CD14-positive monocyte (primary cell): ENCODE results near the gene GALNT18. TPM values are rescaled to one million over a fixed set of nuclear protein-coding genes. Genes with fewer than 3 reads are reported as not detected.

Source experiments
- DNase-seq, 3 donors: peaks; one replicate each; pipeline ENCODE4 v3.0.0-alpha.2; 2011 to 2022
- H2AFZ ChIP-seq: 2 replicates; pipeline ENCODE4 v1.6.0; 2012; ENCODE audit warnings: mild to moderate bottlenecking, low read depth, low read length, inconsistent platforms; ENCODE audit not compliant: insufficient read depth, poor library complexity, severe bottlenecking
- H3K27ac ChIP-seq, 2 donors: 1 replicate in 1 of 2; 2 replicates in 1 of 2; pipeline ENCODE4 v1.5.1; 2012 to 2013; ENCODE audit warnings: low read length in 2 of 2, control low read depth in 1 of 2, inconsistent platforms in 1 of 2, low read depth in 1 of 2, mild to moderate bottlenecking in 1 of 2
- H3K27me3 ChIP-seq, 2 donors: one replicate each; pipeline versions ENCODE4 v1.6.0 to v1.6.1; 2011 to 2013; ENCODE audit warnings: low read length in 2 of 2; ENCODE audit not compliant: control insufficient read depth in 2 of 2, insufficient read depth in 2 of 2
- H3K36me3 ChIP-seq, 2 donors: replicated peaks in 1 of 2; 1 replicate in 1 of 2; 2 replicates in 1 of 2; pipeline versions ENCODE4 v1.5.1 to v1.6.1; 2012 to 2013; ENCODE audit warnings: low read length in 2 of 2, control low read depth in 1 of 2, inconsistent platforms in 1 of 2, mild to moderate bottlenecking in 1 of 2; ENCODE audit not compliant: insufficient read depth in 2 of 2, control insufficient read depth in 1 of 2
- H3K4me1 ChIP-seq, 2 donors: 1 replicate in 1 of 2; 2 replicates in 1 of 2; pipeline versions ENCODE4 v1.5.1 to v1.6.1; 2012 to 2013; ENCODE audit warnings: low read length in 2 of 2, control low read depth in 1 of 2, inconsistent platforms in 1 of 2, mild to moderate bottlenecking in 1 of 2, moderate library complexity in 1 of 2; ENCODE audit not compliant: insufficient read depth in 2 of 2, control insufficient read depth in 1 of 2
- H3K4me2 ChIP-seq: replicated peaks from 2 replicates; pipeline ENCODE3; 2012; ENCODE audit warnings: low read length, moderate library complexity, mild to moderate bottlenecking; ENCODE audit not compliant: poor library complexity, severe bottlenecking; ENCODE audit errors: extremely low read depth
- H3K4me3 ChIP-seq, 3 experiments: fragments of 200-600 bp in 1 of 3; sonication (generic) in 1 of 3; replicated peaks in 1 of 3; 1 replicate in 2 of 3; 2 replicates in 1 of 3; pipeline ENCODE4 v1.5.1; 2011 to 2013; ENCODE audit warnings: low read length in 3 of 3, mild to moderate bottlenecking in 3 of 3, control low read depth in 2 of 3, low read depth in 2 of 3, inconsistent platforms in 1 of 3, moderate library complexity in 1 of 3
- H3K79me2 ChIP-seq: 2 replicates; pipeline ENCODE4 v1.6.0; 2012; ENCODE audit warnings: mild to moderate bottlenecking, control low read depth, inconsistent platforms, low read length, moderate library complexity; ENCODE audit not compliant: insufficient read depth
- H3K9ac ChIP-seq: 2 replicates; pipeline ENCODE4 v1.6.0; 2017; ENCODE audit warnings: low read length, mild to moderate bottlenecking; ENCODE audit not compliant: insufficient read depth, poor library complexity, severe bottlenecking
- H3K9me3 ChIP-seq, 2 donors: replicated peaks in 1 of 2; 1 replicate in 1 of 2; 2 replicates in 1 of 2; pipeline versions ENCODE4 v1.5.1 to v1.6.1; 2012 to 2013; ENCODE audit warnings: low read length in 2 of 2, control low read depth in 1 of 2; ENCODE audit not compliant: control insufficient read depth in 1 of 2, insufficient read depth in 1 of 2
- H4K20me1 ChIP-seq: 2 replicates; pipeline ENCODE4 v1.6.0; 2012; ENCODE audit warnings: mild to moderate bottlenecking, low read length, control low read depth, moderate library complexity; ENCODE audit not compliant: insufficient read depth
- H3K27ac Mint-ChIP-seq, 7 donors: one replicate each; pipeline ENCODE4 v1.8.0; 2020; ENCODE audit warnings: mild to moderate bottlenecking in 7 of 7, mixed read lengths in 7 of 7, moderate library complexity in 6 of 7, inconsistent platforms in 2 of 7
- H3K27me3 Mint-ChIP-seq, 3 donors: one replicate each; pipeline ENCODE4 v1.8.0; 2021 to 2022; ENCODE audit warnings: low read depth in 3 of 3, mild to moderate bottlenecking in 3 of 3, mixed read lengths in 3 of 3, moderate library complexity in 3 of 3, inconsistent platforms in 1 of 3
- H3K36me3 Mint-ChIP-seq, 2 donors: one replicate each; pipeline ENCODE4 v1.8.0; 2020; ENCODE audit warnings: mixed read lengths in 2 of 2, inconsistent platforms in 1 of 2, mild to moderate bottlenecking in 1 of 2
- H3K4me1 Mint-ChIP-seq: one replicate; pipeline ENCODE4 v1.8.0; 2020; ENCODE audit warnings: mild to moderate bottlenecking, mixed read lengths
- H3K4me3 Mint-ChIP-seq, 2 donors: one replicate each; pipeline ENCODE4 v1.8.0; 2020; ENCODE audit warnings: mild to moderate bottlenecking in 2 of 2, mixed read lengths in 2 of 2, moderate library complexity in 1 of 2
- H3K9me3 Mint-ChIP-seq, 7 donors: one replicate each; pipeline ENCODE4 v1.8.0; 2020 to 2022; ENCODE audit warnings: mixed read lengths in 7 of 7, mild to moderate bottlenecking in 6 of 7, moderate library complexity in 6 of 7, inconsistent platforms in 2 of 7
- WGBS: methylation state at CpG from one replicate; pipeline ENCODE4 v1.1.5; 2013; ENCODE audit warnings: missing lambda C conversion rate; ENCODE audit not compliant: insufficient coverage; 5-methylcytosine and 5-hydroxymethylcytosine counted together
- intact Hi-C, 2 donors: fragments of 100-400 bp; cut with micrococcal nuclease; formaldehyde crosslinking; loops; one replicate each; pipeline versions ENCODE4 v1.15.0 to v1.15.1; 2023
- polyA plus RNA-seq, 3 donors: library from polyadenylated mRNA; depleted of rRNA in 1 of 3; unstranded in 2 of 3; stranded (reverse) in 1 of 3; fragments of 300-500 nt in 2 of 3; fragments of >200 nt in 1 of 3; fragmentation: Illumina TruSeq in 2 of 3; gene quantifications; 1 replicate in 2 of 3; 2 replicates in 1 of 3; pipeline ENCODE4 v1.2.3, GENCODE V29; 2012 to 2021
- TF ChIP-seq, protein P1 (sequence below): fragments of 200-600 bp; IDR thresholded peaks from one replicate; pipeline ENCODE4 v1.8.0; 2022; ENCODE audit warnings: antibody characterized with exemption, mild to moderate bottlenecking

Gene GALNT18
- polyA plus RNA-seq, 3 donors = not detected

DNA sequence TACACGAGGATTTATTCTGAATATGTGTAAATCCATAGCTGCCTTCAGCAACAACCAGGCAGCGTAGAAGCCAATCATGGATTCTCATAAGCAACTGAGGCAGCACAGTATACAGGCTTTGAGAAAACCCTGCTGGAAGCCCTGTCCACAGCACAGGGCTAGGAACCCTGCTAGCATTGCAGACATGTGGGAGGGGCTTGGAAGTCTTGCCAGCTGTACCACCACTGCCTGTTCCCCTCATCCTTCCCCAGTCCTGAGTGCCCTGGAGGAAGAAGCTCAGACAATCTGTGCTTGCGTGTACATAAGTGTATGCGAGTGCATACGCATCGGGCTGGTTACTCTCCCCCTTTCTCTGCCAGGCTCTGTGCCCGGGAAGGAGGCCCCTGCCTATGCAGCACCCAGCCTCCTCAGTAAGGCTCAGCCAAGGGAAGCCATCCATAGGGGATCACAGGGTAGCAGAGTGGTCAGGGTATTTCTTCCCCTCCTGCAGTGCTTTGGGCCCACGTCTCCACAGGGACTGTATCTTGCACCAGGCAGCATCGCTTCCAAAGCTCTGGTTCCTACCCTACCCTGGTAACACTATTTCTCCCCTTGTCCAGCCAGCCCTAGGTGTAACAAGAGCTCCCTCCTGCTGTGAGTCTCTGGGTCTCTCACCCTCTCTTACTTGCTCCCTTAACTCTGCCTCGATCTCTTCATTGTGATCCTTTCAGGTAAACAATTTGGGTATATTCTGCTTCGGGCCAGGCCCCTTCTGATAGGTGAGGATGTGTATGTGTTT, 90.5 kb downstream of the GALNT18 start:
- no peaks in the 10 kb centered on the region for H3K4me1 ChIP-seq
- TF ChIP-seq, protein P1, sequence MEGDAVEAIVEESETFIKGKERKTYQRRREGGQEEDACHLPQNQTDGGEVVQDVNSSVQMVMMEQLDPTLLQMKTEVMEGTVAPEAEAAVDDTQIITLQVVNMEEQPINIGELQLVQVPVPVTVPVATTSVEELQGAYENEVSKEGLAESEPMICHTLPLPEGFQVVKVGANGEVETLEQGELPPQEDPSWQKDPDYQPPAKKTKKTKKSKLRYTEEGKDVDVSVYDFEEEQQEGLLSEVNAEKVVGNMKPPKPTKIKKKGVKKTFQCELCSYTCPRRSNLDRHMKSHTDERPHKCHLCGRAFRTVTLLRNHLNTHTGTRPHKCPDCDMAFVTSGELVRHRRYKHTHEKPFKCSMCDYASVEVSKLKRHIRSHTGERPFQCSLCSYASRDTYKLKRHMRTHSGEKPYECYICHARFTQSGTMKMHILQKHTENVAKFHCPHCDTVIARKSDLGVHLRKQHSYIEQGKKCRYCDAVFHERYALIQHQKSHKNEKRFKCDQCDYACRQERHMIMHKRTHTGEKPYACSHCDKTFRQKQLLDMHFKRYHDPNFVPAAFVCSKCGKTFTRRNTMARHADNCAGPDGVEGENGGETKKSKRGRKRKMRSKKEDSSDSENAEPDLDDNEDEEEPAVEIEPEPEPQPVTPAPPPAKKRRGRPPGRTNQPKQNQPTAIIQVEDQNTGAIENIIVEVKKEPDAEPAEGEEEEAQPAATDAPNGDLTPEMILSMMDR = no peak
- Mint-ChIP-seq H3K27me3 (peaks cover 0 to 3% (median 0%) of the 10 kb centered on the region in 3 donors), H3K36me3 (no peaks in the 10 kb centered on the region), H3K4me3 (no peak overlapping the region), H3K4me1 (no peaks in the 10 kb centered on the region), H3K9me3 (peaks cover 0 to 5% (median 0%) of the 10 kb centered on the region in 7 donors), H3K27ac (no peak overlapping the region)
- WGBS = 97% methylated on average over 6 of the region's 11 CpGs
- no peaks in the 10 kb centered on the region for H3K27me3 ChIP-seq
- no peak overlapping the region for H3K27ac ChIP-seq
- no peak overlapping the region for H3K4me2 ChIP-seq
- DNase-seq = no peak
- H4K20me1 ChIP-seq = no peaks in the 10 kb centered on the region
- intact Hi-C loops = no loop called here
- no peak overlapping the region for H2AFZ ChIP-seq
- no peaks in the 10 kb centered on the region for H3K79me2 ChIP-seq
- no peaks in the 10 kb centered on the region for H3K9me3 ChIP-seq
- no peaks in the 10 kb centered on the region for H3K36me3 ChIP-seq
- H3K9ac ChIP-seq = no peak overlapping the region
- no peak overlapping the region for H3K4me3 ChIP-seq

DNA sequence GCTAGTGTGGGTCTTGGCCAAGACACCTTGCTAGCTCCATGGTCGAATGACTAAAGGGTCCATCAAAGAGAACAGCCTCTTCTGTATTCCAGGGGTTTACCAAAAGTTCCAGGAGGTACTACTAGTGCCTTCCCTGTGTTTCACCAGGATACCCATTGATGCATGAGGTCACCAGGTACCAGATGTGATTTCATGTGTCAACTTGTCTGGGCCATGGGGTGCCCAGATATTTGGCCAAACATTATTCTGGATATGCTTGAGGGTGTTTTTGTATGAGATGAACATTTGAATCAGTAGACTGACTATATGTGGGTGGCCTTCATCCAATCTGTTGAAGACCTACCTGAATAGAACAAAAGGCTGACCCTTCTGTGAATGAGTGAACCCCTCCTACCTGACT, 92.8 kb downstream of the GALNT18 start:
- Histone ChIP-seq H3K27ac (no peak overlapping the region), H3K36me3 (no peaks in the 10 kb centered on the region), H3K79me2 (no peaks in the 10 kb centered on the region), H3K9ac (no peak overlapping the region), H2AFZ (no peak overlapping the region), H3K27me3 (no peaks in the 10 kb centered on the region), H3K9me3 (no peaks in the 10 kb centered on the region), H3K4me1 (no peaks in the 10 kb centered on the region), H4K20me1 (no peaks in the 10 kb centered on the region), H3K4me2 (no peak overlapping the region), H3K4me3 (no peak overlapping the region)
- intact Hi-C loops = no loop called here
- WGBS = 100% methylated on average over 1 of the region's 1 CpG
- H3K36me3 Mint-ChIP-seq = no peaks in the 10 kb centered on the region
- no peak overlapping the region for H3K4me3 Mint-ChIP-seq
- peaks cover 0 to 5% (median 0%) of the 10 kb centered on the region in 7 donors for H3K9me3 Mint-ChIP-seq
- no peak for DNase-seq
- no peaks in the 10 kb centered on the region for H3K4me1 Mint-ChIP-seq
- H3K27ac Mint-ChIP-seq = no peak overlapping the region
- no peaks in the 10 kb centered on the region for H3K27me3 Mint-ChIP-seq
- TF ChIP-seq, protein P1 = no peak
